IPS-18c (cell line): ENCODE measurements around the gene AKT3.

Experiments used
- H3K4me3 ChIP-seq: 2 replicates; pipeline ENCODE4 v1.7.0; 2013; ENCODE audit warnings: low read depth, mild to moderate bottlenecking, low read length, moderate library complexity; ENCODE audit not compliant: insufficient read depth
- H3K9me3 ChIP-seq: one replicate; pipeline ENCODE4 v1.6.1; 2013; ENCODE audit warnings: mild to moderate bottlenecking, low read length, moderate library complexity; ENCODE audit not compliant: control insufficient read depth, insufficient read depth

Gene AKT3

DNA sequence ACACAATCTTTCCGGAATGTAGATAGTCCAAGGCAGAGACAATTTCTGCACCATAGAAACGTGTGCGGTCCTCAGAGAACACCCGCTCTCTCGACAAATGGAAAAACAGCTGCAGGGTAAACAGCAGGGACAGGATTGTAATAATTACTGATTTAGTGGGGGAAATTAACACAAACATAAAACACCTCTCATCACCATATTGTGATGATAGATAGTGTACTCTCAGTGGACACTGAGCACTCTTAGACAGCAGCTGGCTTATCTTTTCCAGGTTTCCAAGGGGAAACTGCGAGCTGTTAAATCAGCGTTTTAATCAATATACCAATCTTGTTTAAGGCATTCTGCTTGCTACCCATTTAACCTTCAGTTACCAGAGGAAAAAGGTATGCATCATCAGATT, 277.1 kb downstream of the AKT3 start:
- Histone ChIP-seq H3K9me3 (no peaks in the 10 kb centered on the region), H3K4me3 (no peak overlapping the region)

DNA sequence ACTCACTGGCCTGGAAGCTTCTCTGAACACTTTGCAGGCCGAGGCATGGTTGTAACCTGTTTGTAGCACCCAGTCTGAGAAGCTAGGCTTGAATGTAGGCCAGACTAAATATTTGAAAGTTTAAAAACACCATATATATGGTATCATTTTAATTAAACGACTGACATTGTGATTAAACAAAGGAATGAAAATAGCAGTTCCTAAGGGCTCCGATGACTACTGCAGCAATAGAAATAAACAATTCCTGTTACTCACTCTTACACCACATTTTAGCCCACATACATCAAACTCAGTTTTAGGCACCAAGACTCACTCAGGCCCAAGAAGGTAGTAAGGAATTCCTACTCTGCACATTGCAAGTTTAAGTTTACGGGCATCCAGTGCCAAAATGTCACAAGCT, 281.2 kb downstream of the AKT3 start:
- no peaks in the 10 kb centered on the region for H3K9me3 ChIP-seq
- H3K4me3 ChIP-seq, result no peak overlapping the region

DNA sequence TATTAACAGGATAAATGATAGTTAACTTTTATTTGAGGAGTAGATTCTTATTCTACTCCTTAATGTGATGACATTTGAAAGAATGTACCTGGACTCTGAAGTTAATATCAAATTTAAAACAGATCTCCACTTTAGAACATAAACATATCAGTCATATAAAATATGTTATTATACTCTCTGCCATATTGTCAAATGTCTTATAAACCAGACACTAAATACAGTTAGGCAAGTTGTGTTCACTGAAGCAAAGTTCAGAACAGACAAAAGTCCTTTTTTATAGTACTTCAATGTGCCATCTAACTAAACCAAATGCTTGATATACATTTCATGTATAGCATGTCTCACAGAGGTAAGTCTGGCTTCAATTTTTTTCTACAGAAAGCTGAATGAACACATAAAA, 285.2 kb downstream of the AKT3 start:
- Histone ChIP-seq H3K4me3 (no peak overlapping the region), H3K9me3 (no peaks in the 10 kb centered on the region)

- no peak overlapping the region for H3K4me3 ChIP-seq
- no peaks in the 10 kb centered on the region for H3K9me3 ChIP-seq
Measured at GRCh38 chr1:243563732-243564131, 286.3 kb downstream of the AKT3 start.

GRCh38 chr1:243562473-243562872, 287.6 kb downstream of the AKT3 start:
- no peak overlapping the region for H3K4me3 ChIP-seq
- H3K9me3 ChIP-seq, result no peaks in the 10 kb centered on the region

DNA sequence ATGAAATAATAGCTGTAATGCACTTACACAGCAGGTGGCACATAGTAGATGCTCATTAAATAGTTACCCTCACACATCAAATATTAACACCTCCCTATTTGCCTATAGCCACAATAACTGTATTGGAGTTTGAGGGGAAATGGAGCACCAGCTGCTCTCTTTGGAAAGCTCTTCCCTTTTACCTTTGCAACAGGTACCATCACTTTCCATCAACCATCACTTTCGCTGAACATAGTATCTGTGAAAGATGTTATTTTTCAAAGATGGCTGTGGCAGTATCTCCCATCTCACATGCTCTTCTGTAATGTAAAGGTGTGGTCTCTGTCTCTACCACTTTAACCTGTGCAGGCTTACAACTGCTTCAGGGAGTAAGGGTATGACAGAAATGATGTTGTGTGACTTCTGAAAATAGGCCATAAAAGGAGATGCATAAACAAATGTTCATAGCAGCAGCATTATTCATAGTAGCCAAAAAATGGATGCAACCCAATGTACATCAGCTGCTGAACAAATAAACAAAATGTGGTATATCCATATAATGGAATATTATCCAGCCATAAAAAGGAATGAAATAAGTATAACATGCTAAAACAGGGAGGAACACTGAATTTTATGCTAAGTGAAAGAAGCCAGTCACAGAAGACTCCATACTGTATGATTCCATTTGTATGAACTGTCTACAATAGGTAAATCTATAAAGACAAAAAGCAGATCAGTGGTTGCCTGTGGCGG, 288.3 kb downstream of the AKT3 start:
- Histone ChIP-seq H3K4me3 (no peak overlapping the region), H3K9me3 (no peaks in the 10 kb centered on the region)

- Histone ChIP-seq H3K9me3 (no peaks in the 10 kb centered on the region), H3K4me3 (no peak overlapping the region)
Measured at GRCh38 chr1:243559575-243560162, 290.4 kb downstream of the AKT3 start.

DNA sequence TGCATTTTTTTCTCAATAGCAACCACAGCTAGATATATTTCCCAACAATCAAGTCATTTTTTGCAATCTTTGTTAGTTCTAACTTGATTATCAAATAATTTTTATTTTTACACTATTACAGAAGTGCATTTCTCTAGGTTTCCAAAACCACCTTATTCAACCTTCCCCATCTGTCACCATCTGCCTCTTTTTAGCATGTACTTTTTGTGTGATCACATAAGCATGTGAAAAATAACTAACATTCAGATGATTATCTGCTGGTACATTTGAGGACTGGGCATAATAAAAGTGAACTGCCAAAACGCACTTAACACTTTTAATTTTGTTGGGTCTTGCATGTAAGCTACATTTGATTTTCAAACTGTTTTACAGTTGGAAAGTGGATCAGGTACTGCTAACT, 291.5 kb downstream of the AKT3 start:
- no peak overlapping the region for H3K4me3 ChIP-seq
- H3K9me3 ChIP-seq, result no peaks in the 10 kb centered on the region

- no peaks in the 10 kb centered on the region for H3K9me3 ChIP-seq
- H3K4me3 ChIP-seq, result no peak overlapping the region
Measured at GRCh38 chr1:243557866-243558265, 292.2 kb downstream of the AKT3 start.

- Histone ChIP-seq H3K9me3 (no peaks in the 10 kb centered on the region), H3K4me3 (no peak overlapping the region)
Measured at GRCh38 chr1:243554686-243555085, 295.4 kb downstream of the AKT3 start.

- Histone ChIP-seq H3K4me3 (no peak overlapping the region), H3K9me3 (no peaks in the 10 kb centered on the region)
Measured at GRCh38 chr1:243553090-243553489, 297.0 kb downstream of the AKT3 start.

GRCh38 chr1:243550276-243550675, 299.8 kb downstream of the AKT3 start:
- H3K4me3 ChIP-seq, result no peak overlapping the region
- no peaks in the 10 kb centered on the region for H3K9me3 ChIP-seq

DNA sequence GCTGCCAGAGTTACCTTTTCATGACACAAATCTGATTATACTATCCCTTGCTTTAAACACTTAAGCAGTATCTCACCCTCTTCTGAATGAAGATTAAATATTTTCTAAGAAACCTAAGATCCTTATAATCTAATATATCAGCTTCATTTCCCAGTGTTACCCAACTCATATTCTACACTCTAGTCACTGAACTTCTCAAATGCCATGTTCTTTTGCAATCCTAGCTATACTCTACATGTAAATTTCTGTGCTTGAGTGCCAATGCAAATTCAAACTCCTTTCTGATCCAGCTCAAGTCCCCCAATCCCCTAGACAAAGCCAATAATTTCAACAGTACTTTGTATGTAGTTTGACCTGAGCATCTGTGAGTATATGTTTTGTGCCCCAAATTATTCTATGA, 300.3 kb downstream of the AKT3 start:
- Histone ChIP-seq H3K9me3 (no peaks in the 10 kb centered on the region), H3K4me3 (no peak overlapping the region)

DNA sequence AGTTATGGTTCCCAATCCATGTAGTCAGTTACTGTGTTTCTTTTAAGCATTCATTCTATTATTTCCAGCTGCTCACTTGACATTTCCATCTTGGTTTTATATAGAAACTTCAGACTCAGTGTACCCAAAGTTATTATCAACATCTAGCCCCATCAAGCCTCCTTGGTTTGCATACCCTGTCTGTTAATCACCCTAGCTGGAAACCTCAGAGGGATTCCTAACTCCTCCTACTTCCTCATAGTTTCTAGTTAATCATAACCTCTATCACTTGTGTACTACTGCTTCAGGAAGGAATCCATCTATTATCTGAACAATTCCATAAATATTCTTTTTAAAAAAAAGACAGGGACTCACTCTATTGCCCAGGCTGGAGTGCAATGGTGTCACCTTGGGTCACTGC, 300.9 kb downstream of the AKT3 start:
- H3K9me3 ChIP-seq, result no peaks in the 10 kb centered on the region
- no peak overlapping the region for H3K4me3 ChIP-seq

GRCh38 chr1:243548516-243548915, 301.5 kb downstream of the AKT3 start:
- no peak overlapping the region for H3K4me3 ChIP-seq
- no peaks in the 10 kb centered on the region for H3K9me3 ChIP-seq

DNA sequence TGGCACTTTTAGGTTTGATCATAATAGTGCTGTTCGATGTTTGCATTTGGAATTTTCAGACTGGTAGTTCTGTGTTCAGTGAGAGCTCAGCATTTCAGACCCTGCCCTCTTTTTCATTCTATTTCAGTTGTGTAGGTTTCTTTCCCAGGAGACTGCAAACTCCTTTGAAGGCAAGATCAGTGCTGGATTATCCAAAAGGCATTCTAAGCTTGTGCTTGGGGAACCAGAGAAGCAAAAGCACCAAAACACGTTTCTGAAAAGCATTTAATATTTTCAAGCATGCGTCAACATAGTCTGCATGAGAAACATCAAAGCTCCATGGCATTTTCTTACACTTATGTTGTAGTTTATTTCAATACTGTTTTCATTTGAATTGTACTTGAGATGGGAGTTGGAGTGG, 302.2 kb downstream of the AKT3 start:
- Histone ChIP-seq H3K4me3 (no peak overlapping the region), H3K9me3 (no peaks in the 10 kb centered on the region)

DNA sequence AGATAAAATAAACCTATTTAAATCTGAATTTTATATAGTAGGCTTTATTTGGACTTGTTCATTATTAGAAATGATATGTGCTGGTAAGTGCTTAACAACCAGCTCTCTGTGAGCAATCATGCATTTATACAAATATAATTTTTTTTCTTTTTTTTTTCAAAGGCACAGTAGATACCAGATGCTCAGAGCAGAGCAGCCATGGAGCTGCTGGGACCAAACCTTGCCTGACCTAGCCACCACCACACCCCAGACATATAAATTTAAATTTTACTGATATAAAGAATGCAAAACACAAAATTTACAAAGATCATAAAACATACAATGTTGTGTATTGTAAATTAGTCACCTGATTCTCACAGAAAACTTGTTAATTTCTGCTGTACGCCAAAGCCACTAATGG, 303.6 kb downstream of the AKT3 start:
- no peaks in the 10 kb centered on the region for H3K9me3 ChIP-seq

GRCh38 chr1:243543501-243543900, 306.5 kb downstream of the AKT3 start:
- no peaks in the 10 kb centered on the region for H3K9me3 ChIP-seq
- no peak overlapping the region for H3K4me3 ChIP-seq

More for the DNA sequence above, 303.6 kb downstream of the AKT3 start:
- no peak overlapping the region for H3K4me3 ChIP-seq
